Testis (tissue), 3 donors: ENCODE measurements around the gene ZBTB7C. TPM values are rescaled to one million over a fixed set of nuclear protein-coding genes. Genes with fewer than 3 reads are reported as not detected.

ENCODE experiments used
- DNase-seq: peaks from one replicate; pipeline ENCODE4 v3.0.0-alpha.2; 2019
- H3K27ac ChIP-seq, 2 donors: fragments of 200-600 bp; sonication (generic); one replicate each; pipeline ENCODE4 v1.5.1; 2019
- H3K27me3 ChIP-seq: fragments of 200-600 bp; sonication (generic); one replicate; pipeline ENCODE4 v1.5.1; 2019
- H3K36me3 ChIP-seq: fragments of 200-600 bp; sonication (generic); one replicate; pipeline ENCODE4 v1.5.1; 2017; ENCODE audit warnings: low read depth; ENCODE audit errors: missing control alignments
- H3K4me1 ChIP-seq: fragments of 200-600 bp; sonication (generic); one replicate; pipeline ENCODE4 v1.5.1; 2019
- H3K4me3 ChIP-seq, 2 donors: fragments of 200-600 bp; sonication (generic); one replicate each; pipeline ENCODE4 v1.5.1; 2017 to 2019
- H3K9me3 ChIP-seq: fragments of 200-600 bp; sonication (generic); one replicate; pipeline ENCODE4 v1.5.1; 2017
- POLR2A ChIP-seq: fragments of 450-650 bp; IDR thresholded peaks from one replicate; pipeline ENCODE4 v1.6.1; 2017; ENCODE audit warnings: antibody characterized with exemption, mild to moderate bottlenecking, moderate library complexity
- WGBS, 2 donors: methylation state at CpG; one replicate each; pipeline ENCODE4 v1.1.5; 2018; 5-methylcytosine and 5-hydroxymethylcytosine counted together
- intact Hi-C: fragments of 100-400 bp; cut with DNase I; formaldehyde crosslinking; loops from one replicate; pipeline ENCODE4 v1.15.1; 2023; ENCODE audit warnings: low total_unique reads
- polyA plus RNA-seq: library from polyadenylated mRNA; stranded (reverse); fragments of 350-450 nt; fragmentation: Illumina TruSeq; extraction: RNeasy Lipid Tissue Mini Kit (QIAGEN cat#74804); gene quantifications from one replicate; pipeline ENCODE4 v1.2.3, GENCODE V29; 2014; ENCODE audit warnings: low read depth, low replicate concordance; ENCODE audit not compliant: insufficient read depth
- total RNA-seq, 2 donors: library from RNA; depleted of rRNA; stranded (reverse); fragments of >200 nt; gene quantifications; one replicate each; pipeline ENCODE4 v1.2.3, GENCODE V29; 2016
- TF ChIP-seq, protein P1 (sequence below), 3 experiments: fragments of 450-650 bp in 2 of 3; fragments of 200-600 bp in 1 of 3; sonication (generic) in 1 of 3; IDR thresholded peaks; one replicate each; pipeline ENCODE4 v1.5.1; 2016 to 2019; ENCODE audit warnings: antibody characterized with exemption in 3 of 3, mild to moderate bottlenecking in 2 of 3, moderate library complexity in 1 of 3

ZBTB7C gene
- total and polyA plus RNA-seq, 3 donors from 2014 or later, result 14.1 to 65.4 (median 42.4) TPM

DNA sequence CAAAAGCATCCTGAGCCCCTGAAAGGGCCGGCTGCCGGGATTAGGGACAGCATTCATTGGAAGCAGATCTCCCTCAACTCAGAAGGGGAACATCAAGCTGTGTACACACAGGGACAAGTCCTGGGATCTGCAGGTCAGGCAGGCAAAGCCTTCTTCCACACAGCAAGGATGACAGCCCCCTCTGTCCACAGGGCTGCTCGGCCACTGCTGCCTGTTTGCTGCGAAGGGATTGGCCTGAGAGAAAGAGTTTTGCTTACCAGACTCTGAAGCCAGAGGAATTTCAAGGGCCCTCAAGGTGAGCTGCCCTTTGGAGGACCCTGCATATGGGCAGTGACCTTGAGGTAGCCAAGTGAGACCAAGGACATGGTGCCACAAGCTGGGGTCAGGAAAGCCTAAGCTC, 11.1 kb downstream of the ZBTB7C start:
- Histone ChIP-seq H3K36me3 (no peaks in the 10 kb centered on the region), H3K4me3 (no peak overlapping the region), H3K4me1 (peaks cover 23% of the 10 kb centered on the region), H3K27me3 (no peaks in the 10 kb centered on the region), H3K9me3 (no peaks in the 10 kb centered on the region), H3K27ac (no peak overlapping the region)
- TF ChIP-seq POLR2A, result no peak
- TF ChIP-seq, protein P1, sequence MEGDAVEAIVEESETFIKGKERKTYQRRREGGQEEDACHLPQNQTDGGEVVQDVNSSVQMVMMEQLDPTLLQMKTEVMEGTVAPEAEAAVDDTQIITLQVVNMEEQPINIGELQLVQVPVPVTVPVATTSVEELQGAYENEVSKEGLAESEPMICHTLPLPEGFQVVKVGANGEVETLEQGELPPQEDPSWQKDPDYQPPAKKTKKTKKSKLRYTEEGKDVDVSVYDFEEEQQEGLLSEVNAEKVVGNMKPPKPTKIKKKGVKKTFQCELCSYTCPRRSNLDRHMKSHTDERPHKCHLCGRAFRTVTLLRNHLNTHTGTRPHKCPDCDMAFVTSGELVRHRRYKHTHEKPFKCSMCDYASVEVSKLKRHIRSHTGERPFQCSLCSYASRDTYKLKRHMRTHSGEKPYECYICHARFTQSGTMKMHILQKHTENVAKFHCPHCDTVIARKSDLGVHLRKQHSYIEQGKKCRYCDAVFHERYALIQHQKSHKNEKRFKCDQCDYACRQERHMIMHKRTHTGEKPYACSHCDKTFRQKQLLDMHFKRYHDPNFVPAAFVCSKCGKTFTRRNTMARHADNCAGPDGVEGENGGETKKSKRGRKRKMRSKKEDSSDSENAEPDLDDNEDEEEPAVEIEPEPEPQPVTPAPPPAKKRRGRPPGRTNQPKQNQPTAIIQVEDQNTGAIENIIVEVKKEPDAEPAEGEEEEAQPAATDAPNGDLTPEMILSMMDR (IDR thresholded peaks at IDR 0.05), result no peak
- DNase-seq, result no peak
- 70 to 96% methylated on average over 4 of the region's 4 CpGs for WGBS, 2 donors
- intact Hi-C loops, result no loop called here

DNA sequence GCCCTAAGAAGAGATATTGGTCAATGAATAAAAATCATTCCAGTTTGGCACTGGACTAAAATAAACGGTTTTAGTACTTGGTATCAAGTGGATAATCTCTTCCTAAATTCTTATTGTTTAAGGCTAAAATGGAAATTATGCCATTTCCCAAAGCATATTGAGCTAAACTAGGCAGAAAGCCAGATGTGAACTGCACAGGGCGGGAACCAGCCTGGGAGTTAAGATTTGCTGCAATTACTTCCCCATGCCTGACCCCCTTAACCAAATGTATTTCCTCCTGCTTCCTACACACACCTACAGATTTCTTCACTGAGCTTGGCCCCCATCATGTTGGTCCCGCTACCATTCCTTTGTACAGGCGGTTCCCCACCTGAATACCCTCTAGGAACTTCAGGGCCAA, 12.2 kb downstream of the ZBTB7C start:
- Histone ChIP-seq H3K27ac (no peak overlapping the region), H3K27me3 (no peaks in the 10 kb centered on the region), H3K4me3 (no peak overlapping the region), H3K36me3 (no peaks in the 10 kb centered on the region), H3K9me3 (no peaks in the 10 kb centered on the region), H3K4me1 (peaks cover 29% of the 10 kb centered on the region)
- intact Hi-C loops, result no loop called here
- WGBS, 2 donors, result 77 to 81% methylated on average over 4 of the region's 4 CpGs
- no peak for DNase-seq
- TF ChIP-seq, protein P1 (IDR thresholded peaks at IDR 0.05), result no peak

DNA sequence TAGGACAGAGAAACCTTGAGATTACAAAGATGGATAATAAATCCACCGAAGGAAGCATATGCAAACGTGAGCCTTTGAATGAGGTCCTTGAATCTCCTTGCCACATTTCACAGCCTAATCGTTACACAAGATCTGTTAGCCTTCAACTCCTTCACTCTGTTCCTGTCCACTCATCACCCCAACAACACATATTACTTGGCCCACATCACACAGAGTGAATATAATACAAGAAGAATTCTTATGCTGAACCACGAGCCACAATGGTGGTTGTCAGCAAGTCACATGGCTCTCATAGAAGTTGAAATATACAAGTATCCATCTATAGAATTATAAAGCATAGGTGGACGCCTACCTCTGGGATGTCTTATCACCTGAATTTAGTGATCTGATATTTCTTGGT, 12.6 kb downstream of the ZBTB7C start:
- Histone ChIP-seq H3K27me3 (no peaks in the 10 kb centered on the region), H3K9me3 (no peaks in the 10 kb centered on the region), H3K4me1 (peaks cover 34% of the 10 kb centered on the region), H3K36me3 (no peaks in the 10 kb centered on the region), H3K27ac (no peak overlapping the region), H3K4me3 (no peak overlapping the region)
- no peak for TF ChIP-seq POLR2A
- TF ChIP-seq, protein P1 (IDR thresholded peaks at IDR 0.05), result no peak
- intact Hi-C loops, result no loop called here
- WGBS, 2 donors, result 61 to 71% methylated on average over 5 of the region's 5 CpGs
- DNase-seq, result no peak

DNA sequence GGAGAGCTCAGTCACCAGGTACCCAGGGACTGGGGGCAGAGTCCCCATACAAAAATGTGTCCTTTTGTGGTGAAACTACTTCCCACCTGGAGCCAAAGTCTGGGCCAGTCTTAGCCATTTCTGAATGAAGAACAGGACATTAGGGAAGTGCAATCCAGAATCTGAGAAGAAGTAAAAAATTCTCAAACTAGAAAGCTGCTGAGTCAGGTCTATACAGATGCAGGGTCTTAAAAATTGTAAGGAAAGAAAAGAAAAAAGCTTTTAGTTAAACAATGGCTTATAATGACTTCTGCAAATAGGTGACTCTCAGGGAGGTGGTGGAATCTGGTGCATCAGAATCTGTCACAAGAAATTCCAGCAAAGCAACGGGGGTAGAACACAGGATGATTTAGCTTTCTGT, 13.5 kb downstream of the ZBTB7C start:
- Histone ChIP-seq H3K4me3 (no peak overlapping the region), H3K27ac (no peak overlapping the region), H3K27me3 (no peaks in the 10 kb centered on the region), H3K4me1 (peaks cover 33% of the 10 kb centered on the region), H3K36me3 (no peaks in the 10 kb centered on the region), H3K9me3 (no peaks in the 10 kb centered on the region)
- intact Hi-C loops, result no loop called here
- DNase-seq, result no peak
- no peak for TF ChIP-seq POLR2A
- TF ChIP-seq, protein P1 (IDR thresholded peaks at IDR 0.05), result no peak
- 61 to 73% methylated on average over 1 of the region's 1 CpG for WGBS, 2 donors

DNA sequence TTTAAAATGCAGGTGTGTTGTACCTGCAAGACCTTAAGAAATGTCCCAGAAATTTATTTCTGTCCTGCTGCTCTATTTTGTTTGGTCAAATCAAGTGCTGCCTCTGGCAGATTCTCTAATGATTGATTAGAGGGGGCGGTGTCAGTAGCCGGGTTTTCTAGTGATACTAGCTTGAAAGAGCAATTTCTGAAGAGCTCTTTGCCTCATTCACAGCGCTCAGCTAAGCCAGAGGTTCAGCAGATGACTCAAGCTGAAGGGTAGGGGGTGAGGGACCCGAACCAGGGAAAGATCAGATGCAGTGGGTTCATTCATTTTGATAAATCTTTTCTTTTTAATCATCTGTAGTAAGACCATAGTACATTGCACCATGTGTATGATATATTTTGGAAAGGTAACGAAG, 15.0 kb downstream of the ZBTB7C start:
- no peaks in the 10 kb centered on the region for H3K36me3 ChIP-seq
- H3K9me3 ChIP-seq, result no peaks in the 10 kb centered on the region
- TF ChIP-seq, protein P1 (IDR thresholded peaks at IDR 0.05), result no peak
- no peak for TF ChIP-seq POLR2A
- H3K27ac ChIP-seq, result no peak overlapping the region
- H3K4me1 ChIP-seq, result peaks cover 30% of the 10 kb centered on the region
- no peak overlapping the region for H3K4me3 ChIP-seq
- no peak for DNase-seq
- WGBS, 2 donors, result 85 to 89% methylated on average over 5 of the region's 5 CpGs
- intact Hi-C loops, result no loop called here
- H3K27me3 ChIP-seq, result no peaks in the 10 kb centered on the region
